Measurements from ENCODE around the gene ADAM20. TPM values are rescaled to one million over a fixed set of nuclear protein-coding genes. Genes with fewer than 3 reads are reported as not detected.
A peak's percentile ranks its signal among the peaks of the same experiment; 100 is the strongest.

ADAM20 gene
- under 1 TPM; 0.16 to 0.72 (median 0.46) TPM for total RNA-seq
- under 1 TPM; 0.08 to 0.14 TPM for polyA plus RNA-seq

DNA sequence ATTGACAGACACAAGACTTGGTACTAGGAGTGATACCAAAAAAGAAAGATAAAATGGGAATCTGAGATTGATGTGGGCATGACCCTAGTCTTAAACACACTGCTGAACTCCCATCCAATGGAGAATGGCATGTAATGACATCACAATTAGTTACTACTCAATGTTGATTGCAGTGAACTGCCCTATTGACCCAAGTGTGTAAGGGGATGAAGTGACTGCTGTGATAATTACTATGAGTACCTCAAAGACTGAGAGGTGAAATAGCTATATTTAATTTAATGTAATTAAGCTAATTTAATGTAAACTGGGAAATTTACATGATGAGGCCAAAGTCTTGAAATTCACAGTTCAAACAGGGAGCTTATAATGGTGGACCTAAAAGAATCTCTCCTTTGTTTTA lies at the start of gene ADAM20:
Gene ADAM20, minus strand, starts transcription at position 101 of the 400 bp plus-strand sequence. CDS start 10,247 bp downstream, outside the sequence.
- no peak for FAIRE-seq

DNA sequence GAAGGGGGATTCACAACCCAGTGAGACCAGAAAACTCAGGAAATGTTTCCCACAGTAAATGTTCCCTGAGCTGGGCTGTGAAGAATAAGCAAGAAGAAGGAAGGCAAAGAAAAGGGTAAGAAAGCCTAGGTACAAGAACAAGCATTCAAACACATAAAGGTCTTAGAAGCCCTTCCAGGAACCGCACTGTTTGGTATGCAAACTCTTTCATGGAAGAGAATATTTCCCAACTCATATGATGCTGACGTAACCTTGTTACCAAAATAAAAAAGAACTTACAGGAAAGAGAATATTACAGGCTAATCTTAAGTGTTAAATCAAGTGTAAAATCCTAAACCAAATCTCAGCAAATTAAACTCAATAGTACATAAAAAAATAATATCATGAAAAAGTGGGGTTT lies 42.1 kb upstream of the ADAM20 start:
- intact Hi-C loops (cut with DNase I) = no loop called here
- ATAC-seq = no peak
- DNase-seq = no peak
- no peak for FAIRE-seq
- Histone ChIP-seq H3K27me3 (no peaks in the 10 kb centered on the region), H3K36me3 (peaks cover 0 to 3% (median 0%) of the 10 kb centered on the region in 3 donors), H3K9me3 (no peaks in the 10 kb centered on the region), H3K4me1 (no peaks in the 10 kb centered on the region), H3K27ac (no peak overlapping the region), H3K4me3 (no peak overlapping the region)
- TF ChIP-seq, protein P1, sequence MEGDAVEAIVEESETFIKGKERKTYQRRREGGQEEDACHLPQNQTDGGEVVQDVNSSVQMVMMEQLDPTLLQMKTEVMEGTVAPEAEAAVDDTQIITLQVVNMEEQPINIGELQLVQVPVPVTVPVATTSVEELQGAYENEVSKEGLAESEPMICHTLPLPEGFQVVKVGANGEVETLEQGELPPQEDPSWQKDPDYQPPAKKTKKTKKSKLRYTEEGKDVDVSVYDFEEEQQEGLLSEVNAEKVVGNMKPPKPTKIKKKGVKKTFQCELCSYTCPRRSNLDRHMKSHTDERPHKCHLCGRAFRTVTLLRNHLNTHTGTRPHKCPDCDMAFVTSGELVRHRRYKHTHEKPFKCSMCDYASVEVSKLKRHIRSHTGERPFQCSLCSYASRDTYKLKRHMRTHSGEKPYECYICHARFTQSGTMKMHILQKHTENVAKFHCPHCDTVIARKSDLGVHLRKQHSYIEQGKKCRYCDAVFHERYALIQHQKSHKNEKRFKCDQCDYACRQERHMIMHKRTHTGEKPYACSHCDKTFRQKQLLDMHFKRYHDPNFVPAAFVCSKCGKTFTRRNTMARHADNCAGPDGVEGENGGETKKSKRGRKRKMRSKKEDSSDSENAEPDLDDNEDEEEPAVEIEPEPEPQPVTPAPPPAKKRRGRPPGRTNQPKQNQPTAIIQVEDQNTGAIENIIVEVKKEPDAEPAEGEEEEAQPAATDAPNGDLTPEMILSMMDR (IDR thresholded peaks at IDR 0.05) = no peak
- WGBS, 2 donors = 95 to 97% methylated on average over 2 of the region's 2 CpGs

More for the DNA sequence above, at the start of gene ADAM20:
- TF ChIP-seq, protein P1 (IDR thresholded peaks at IDR 0.05) = no peak
- Histone ChIP-seq H3K4me3 (no peak within 1 kb of the TSS), H3K4me1 (no peaks in the 10 kb centered on the region), H3K27me3 (no peaks in the 10 kb centered on the region), H3K9me3 (no peaks in the 10 kb centered on the region), H3K27ac (no peak within 1 kb of the TSS), H3K36me3 (no peaks in the 10 kb centered on the region)
- ATAC-seq (no peak), DNase-seq (no peak)
- intact Hi-C loops (cut with DNase I) = no loop called here

DNA sequence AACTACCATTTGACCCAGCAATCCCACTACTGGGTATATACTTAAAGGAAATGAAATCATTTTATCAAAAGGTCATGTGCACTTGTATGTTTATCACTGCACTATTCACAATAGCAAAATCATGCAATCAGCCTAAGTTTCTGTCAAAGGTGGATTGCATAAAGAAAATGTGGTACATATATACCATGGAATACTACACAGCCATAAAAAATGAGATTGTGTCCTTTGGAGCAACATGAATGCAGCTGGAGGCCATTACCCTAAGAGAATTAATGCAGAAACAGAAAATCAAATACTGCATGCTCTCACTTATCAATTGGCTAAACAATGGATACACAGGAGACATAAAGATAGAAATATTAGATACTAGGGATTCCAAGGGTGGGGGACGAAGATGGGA lies 38.2 kb upstream of the ADAM20 start:
- no peak for ATAC-seq
- no peaks in the 10 kb centered on the region for H3K4me1 ChIP-seq
- DNase-seq = no peak
- H3K4me3 ChIP-seq = no peak overlapping the region
- H3K9me3 ChIP-seq = no peaks in the 10 kb centered on the region
- 92 to 97% methylated on average over 1 of the region's 1 CpG for WGBS, 2 donors
- no peak for FAIRE-seq
- intact Hi-C loops (cut with DNase I) = no loop called here
- TF ChIP-seq, protein P1 (IDR thresholded peaks at IDR 0.05) = no peak
- H3K27ac ChIP-seq = no peak overlapping the region
- H3K27me3 ChIP-seq = no peaks in the 10 kb centered on the region
- no peaks in the 10 kb centered on the region for H3K36me3 ChIP-seq

DNA sequence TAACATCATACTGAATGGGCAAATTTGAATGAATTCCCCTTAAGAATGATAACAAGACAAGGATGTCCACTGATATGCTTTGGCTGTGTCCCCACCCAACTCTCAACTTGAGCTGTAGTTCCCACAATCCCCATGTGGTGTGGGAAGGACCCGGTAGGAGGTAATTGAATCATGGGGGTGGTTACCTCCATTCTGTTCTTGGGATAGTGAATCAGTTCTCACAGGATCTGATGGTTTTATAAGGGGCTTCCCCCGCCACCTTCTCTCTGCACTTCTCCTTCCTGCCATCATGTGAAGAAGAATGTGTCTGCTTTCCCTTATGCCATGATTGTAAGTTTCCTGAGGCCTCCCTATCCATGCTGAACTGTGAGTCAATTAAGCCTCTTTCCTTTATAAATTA lies 36.3 kb upstream of the ADAM20 start:
- DNase-seq = no peak
- intact Hi-C loops (cut with DNase I) = no loop called here
- Histone ChIP-seq H3K36me3 (no peaks in the 10 kb centered on the region), H3K27me3 (no peaks in the 10 kb centered on the region), H3K9me3 (no peaks in the 10 kb centered on the region), H3K4me3 (no peak overlapping the region), H3K4me1 (no peaks in the 10 kb centered on the region), H3K27ac (no peak overlapping the region)
- ATAC-seq = no peak
- TF ChIP-seq, protein P1 (IDR thresholded peaks at IDR 0.05) = no peak
- WGBS, 2 donors = 93 to 98% methylated on average over 2 of the region's 2 CpGs
- no peak for FAIRE-seq

DNA sequence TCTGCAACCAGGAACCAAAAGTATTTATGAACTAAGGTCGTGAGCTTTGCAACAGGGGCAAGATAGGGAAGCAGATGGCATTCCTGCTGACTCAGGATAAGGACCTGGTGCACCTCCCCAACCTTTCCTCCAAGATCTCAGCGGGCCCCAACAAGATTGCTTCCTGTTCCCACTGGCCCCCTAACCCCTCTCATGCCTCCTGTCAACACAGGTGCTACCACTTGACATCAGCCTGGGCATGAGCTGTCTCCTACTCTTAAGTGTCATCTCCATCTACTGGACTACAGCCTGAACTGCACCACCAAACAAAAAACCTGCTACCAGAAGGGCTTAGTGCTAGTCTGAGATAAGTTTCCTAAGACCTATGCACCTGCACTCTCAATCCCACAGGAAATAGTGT lies 33.0 kb upstream of the ADAM20 start:
- 71 to 74% methylated on average over 2 of the region's 2 CpGs for WGBS, 2 donors
- FAIRE-seq (no peak), ATAC-seq (peak in 3 of 4 donors; percentile 41 to 44 (median 43))

More for the DNA sequence above, 33.0 kb upstream of the ADAM20 start:
- no peaks in the 10 kb centered on the region for H3K4me1 ChIP-seq
- no peak overlapping the region for H3K27ac ChIP-seq
- TF ChIP-seq, protein P1 (IDR thresholded peaks at IDR 0.05) = peak in 1 of 4 donors; percentile 10
- H3K9me3 ChIP-seq = no peaks in the 10 kb centered on the region
- DNase-seq = no peak
- no peak overlapping the region for H3K4me3 ChIP-seq
- H3K27me3 ChIP-seq = no peaks in the 10 kb centered on the region
- intact Hi-C loops (cut with DNase I) = no loop called here
- H3K36me3 ChIP-seq = peaks cover 0 to 8% (median 0%) of the 10 kb centered on the region in 3 donors

All from pancreas (tissue), 10 donors.